HG03575 (cell line): ENCODE results near the gene CFAP97D2.
"Not testable (repeated sequence)": the region's sequence is repeated elsewhere in the genome, so short reads cannot be mapped to it uniquely, and the experiment has no call there.

ENCODE experiments used
- ATAC-seq: cut with Tn5 transposase; IDR thresholded peaks from one replicate; pipeline ENCODE4 v1.9.1; 2021; ENCODE audit not compliant: unreplicated experiment, insufficient number of reproducible peaks, low FRiP score; ENCODE audit errors: extremely low read depth

Gene CFAP97D2

DNA sequence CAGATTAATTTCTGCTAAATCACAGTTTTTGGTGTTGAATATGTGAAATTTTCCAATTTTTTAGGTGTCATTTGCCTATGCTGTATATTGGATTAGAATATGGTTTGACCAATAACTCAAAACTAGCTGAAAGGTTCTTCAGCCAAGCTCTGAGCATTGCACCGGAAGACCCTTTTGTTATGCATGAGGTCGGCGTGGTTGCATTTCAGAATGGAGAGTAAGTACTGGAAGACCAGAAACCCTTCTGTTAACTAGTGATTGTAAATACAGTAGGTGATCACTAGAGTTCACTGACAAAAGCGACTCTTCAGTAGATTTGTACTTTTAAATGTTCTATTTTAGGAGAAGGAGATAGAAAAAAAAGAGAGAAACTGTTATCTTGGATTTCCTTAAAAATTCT is 78.0 kb downstream of the CFAP97D2 start:
- no peak for ATAC-seq

DNA sequence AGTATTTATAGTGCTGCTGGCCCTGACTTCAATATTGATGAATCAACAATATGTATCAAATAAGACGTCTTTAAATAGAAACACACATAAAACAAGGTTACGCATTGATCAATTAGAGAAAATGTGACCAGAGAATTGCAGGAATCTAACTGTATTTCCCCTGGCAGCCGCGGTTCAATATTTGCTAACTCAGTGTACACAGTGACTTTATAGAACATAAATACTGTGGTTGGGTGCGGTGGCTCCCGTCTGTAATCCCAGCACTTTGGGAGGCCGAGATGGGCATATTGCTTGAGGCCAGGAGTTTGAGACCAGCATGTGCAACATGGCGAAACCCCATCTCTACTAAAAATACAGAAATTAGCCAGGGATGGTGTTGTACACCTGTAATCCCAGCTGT is 79.5 kb downstream of the CFAP97D2 start:
- ATAC-seq: no peak

GRCh38 chr13:114259374-114259773 is 80.3 kb downstream of the CFAP97D2 start:
- no peak for ATAC-seq

DNA sequence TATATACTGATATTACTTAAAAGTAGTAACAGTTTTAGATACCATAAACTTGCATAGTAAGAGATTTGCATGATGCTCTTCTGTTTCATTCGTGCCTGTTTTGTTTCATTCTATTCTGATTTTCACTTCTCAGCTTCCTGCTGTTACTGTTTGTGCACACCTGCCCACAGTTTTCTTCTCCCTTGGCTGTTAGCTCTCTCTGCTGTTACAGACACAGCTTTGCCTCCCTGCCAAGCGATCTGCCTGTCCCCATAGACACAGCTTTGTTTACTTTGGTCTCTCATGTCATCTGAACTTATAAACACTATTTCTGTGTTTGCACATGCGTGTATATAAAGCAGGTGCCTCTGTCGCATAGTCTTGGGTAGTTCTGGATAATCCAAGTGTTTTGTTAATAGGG is 80.9 kb downstream of the CFAP97D2 start:
- no peak for ATAC-seq

- ATAC-seq: no peak
These were observed 81.8 kb downstream of the CFAP97D2 start for GRCh38 chr13:114260814-114261213.

DNA sequence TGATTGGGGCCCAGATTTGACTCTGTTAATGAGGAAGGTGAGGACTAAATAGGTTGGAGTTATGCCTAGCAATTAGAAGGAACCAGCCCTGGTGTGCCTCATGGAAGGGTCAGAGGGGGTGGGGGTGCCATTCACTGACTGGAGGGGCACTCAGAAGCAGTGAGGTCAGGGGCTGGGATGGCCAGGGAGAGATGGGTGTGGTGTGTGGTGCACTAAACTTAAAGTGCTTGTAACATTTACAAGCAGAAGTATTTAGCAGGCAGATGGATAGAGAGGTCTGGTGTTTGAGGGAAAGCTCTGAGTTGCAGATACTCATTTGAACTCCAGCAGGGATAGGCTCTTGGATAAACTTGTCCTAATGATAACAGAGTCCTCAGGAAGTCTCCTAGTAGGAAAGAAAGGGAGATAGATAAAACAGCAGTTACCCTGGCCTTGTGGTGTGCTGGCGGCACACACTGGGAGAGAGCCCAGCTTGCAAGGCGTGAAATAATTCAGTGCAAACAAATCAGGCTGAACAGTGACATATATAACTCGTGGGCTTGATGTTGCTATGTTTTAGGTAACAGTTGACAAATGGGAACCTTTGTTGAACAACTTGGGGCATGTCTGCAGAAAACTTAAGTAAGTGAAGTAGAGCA is 82.4 kb downstream of the CFAP97D2 start:
- no peak for ATAC-seq

GRCh38 chr13:114263578-114263977 is 84.5 kb downstream of the CFAP97D2 start:
- ATAC-seq: no peak

DNA sequence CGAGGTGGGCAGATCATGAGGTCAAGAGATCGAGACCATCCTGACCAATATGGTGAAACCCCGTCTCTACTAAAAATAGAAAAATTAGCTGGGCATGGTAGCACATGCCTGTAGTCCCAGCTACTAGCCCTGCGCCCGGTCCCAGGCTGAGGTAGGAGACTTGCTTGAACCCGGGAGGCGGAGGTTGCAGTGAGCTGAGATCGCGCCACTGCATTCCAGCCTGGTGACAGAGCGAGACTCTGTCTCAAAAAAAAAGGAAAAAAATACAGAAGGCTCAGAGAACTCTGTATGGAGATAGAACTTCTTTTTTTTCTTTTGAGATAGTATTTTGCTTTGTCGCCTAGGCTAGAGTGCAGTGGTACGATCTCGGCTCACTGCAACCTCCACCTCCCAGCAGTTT is 85.3 kb downstream of the CFAP97D2 start:
- not testable (repeated sequence) for ATAC-seq

GRCh38 chr13:114264886-114265611 is 86.0 kb downstream of the CFAP97D2 start:
- no peak for ATAC-seq

DNA sequence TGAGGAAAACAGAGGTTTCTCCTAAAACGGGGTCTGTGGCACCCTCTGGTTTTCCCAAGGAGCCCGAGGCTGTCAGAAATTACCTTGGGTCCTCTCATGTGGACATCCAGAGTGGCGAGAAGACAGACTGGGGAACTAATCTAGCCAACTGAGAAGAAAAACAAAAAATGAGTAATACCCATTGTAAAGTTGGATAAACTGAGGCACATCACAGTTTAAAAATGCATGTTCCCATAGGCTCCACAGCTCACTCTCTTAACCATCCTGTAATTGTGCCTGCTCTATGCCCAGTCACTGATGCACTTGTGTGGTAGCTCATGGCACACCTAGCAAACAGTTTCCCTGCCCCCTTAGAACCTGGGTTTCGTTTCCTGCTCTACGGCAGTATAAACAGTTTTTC is 87.2 kb downstream of the CFAP97D2 start:
- ATAC-seq: no peak

GRCh38 chr13:114268344-114269280 is 89.6 kb downstream of the CFAP97D2 start:
- ATAC-seq: no peak

- no peak for ATAC-seq
These were observed 90.3 kb downstream of the CFAP97D2 start for GRCh38 chr13:114269281-114269770.
